Activated T-cell treated with anti-CD3 and anti-CD28 coated beads for 4 hours (primary cell): ENCODE data around the gene CYTH2.
"Not testable (repeated sequence)": the region's sequence is repeated elsewhere in the genome, so short reads cannot be mapped to it uniquely, and the experiment has no call there.

ENCODE experiments used
- DNase-seq: peaks from one replicate; pipeline ENCODE4 v3.0.0-alpha.2; 2020

CYTH2 gene

DNA sequence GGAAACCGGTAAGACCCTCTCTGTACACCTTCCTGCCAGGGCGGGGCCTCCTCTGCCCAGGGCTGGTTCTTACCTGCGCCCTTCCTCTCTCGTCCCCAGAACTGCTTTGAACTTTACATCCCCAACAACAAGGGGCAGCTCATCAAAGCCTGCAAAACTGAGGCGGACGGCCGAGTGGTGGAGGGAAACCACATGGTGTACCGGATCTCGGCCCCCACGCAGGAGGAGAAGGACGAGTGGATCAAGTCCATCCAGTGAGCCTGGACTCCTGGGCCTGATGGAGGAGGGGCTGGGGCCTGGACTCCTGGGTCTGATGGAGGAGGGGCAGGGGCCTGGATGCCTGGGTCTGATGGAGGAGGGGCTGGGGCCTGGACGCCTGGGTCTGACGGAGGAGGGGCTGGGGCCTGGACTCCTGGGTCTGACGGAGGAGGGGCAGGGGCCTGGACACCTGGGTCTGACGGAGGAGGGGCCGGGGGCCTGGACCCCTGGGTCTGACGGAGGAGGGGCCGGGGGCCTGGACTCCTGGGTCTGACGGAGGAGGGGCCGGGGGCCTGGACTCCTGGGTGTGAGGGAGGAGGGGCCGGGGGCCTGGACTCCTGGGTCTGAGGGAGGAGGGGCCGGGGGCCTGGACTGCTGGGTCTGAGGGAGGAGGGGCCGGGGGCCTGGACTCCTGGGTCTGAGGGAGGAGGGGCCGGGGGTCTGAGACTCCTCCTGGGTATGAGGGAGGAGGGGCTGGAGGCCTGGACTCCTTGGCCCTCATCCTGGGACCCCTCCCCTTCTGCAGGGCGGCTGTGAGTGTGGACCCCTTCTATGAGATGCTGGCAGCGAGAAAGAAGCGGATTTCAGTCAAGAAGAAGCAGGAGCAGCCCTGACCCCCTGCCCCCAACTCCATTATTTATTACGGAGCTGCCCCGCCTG is 9.4 kb downstream of the CYTH2 start:
- no peak for DNase-seq

GRCh38 chr19:48479686-48480085 is 10.5 kb downstream of the CYTH2 start:
- DNase-seq = no peak

DNA sequence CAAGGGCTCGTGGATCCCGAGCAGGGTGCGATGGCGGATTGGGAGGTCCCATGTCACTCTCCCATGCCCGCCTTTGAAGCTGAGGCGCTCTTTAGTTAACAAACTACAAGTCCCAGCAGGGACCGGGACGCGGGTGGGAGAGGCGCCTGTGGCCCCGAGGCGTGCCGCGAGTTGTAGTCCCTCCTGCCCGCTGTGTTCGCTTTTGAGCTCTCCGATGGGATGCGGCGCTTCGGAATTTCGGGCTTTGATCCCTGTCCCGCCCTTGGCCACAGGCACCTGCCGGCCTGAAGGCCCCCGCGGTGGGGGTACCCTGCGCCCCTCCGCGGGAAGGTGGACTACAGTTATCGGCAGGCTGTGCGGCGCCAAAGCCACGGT is 11.0 kb downstream of the CYTH2 start:
- DNase-seq = no peak

DNA sequence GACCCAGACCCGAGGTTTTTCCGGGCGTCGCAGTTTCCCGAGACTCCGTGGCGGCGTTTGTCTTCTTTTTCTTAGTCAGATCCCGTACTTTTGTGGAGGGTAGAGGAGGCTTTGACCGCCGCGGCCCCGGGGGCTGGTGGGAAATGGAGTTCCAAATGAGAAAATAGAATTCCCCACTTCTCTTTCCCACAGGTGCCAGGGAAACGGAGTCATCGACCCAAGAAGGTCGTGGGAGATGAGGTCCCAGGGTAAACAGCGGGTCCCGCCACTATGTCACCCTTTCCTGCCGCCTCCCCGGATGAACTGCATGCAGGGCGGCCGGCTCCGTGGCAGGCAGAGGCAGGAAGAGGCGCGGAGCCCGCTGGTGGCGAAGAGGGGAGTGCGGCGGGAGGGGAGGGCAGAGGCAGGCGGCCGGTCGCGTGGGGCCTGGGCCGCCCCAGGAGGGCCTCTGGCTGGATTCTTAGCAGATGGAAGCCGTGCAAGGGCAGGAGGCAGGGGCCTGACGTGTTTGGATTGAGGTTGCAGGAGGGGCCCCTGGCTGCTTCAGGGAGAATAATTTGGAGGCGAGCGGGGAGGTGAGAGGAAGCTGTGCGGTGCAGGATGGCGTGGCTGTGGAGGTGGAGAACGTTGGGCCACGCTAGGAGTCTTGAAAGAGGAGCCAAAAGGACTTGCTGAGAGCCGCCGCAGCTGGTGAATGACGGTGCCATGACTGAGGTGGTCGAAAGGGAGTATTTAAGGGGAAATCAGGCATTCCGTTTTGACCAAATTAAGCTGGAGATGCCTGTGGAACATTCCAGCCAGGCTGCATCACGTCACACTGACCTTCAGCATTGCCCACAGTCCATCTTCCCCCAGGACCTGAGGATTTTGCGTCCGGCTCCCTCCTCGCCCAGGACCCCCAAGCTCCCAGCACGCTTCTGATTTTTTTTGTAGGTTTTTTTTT is 11.7 kb downstream of the CYTH2 start:
- no peak for DNase-seq

DNA sequence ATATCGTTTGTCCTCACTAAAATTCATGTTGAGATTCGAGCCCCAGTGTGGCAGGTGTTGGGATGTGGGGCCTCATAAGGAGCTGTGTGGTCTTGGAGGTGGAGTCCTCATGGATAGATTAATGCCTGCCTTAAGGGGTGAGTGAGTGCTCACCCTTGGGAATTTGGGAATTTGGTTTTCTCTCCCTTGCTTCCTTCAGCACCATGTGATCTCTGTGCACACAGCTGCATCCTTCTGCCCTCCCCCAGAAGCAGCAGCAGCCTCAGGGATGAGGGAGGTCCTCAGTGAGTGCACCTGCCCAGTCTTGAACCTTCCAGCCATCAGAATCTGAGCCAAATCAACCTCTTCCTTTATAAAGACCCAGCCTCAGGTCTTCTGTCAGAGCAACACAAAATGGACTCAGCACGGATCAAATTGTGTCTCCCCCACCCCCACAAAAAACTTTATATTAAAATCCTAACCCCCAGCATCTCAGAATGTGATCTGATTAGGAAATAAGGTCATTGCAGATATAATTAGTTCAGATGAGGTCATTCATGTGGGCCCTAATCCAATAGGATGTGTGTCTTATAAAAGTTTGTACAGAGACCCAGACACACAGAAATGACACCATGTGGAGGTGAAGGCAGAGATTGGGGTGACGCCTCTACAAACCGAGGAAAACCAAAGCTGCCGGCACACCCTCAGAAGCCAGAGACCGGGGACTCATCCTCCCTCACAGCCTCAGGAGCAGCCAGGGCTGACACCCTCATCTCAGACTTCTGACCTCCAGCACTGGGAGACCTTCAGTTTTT is 12.9 kb downstream of the CYTH2 start:
- DNase-seq = no peak

DNA sequence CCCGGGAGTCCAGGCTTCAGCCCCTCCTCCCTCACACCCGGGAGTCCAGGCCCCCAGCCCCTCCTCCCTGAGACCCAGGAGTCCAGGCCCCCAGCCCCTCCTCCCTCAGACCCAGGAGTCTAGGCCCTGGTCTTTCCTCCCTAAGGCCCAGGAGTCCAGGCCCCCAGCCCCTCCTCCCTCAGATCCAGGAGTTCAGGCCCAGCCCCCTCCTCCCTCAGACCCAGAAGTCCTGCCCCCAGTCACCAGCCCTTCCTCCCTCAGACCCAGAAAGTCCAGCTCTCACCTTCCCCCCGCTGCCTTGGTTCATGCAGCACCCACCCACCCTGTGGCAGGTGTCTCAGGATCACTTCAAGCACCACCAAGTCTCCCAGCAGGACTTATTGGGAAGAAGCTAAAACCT is 14.1 kb downstream of the CYTH2 start:
- no peak for DNase-seq

DNA sequence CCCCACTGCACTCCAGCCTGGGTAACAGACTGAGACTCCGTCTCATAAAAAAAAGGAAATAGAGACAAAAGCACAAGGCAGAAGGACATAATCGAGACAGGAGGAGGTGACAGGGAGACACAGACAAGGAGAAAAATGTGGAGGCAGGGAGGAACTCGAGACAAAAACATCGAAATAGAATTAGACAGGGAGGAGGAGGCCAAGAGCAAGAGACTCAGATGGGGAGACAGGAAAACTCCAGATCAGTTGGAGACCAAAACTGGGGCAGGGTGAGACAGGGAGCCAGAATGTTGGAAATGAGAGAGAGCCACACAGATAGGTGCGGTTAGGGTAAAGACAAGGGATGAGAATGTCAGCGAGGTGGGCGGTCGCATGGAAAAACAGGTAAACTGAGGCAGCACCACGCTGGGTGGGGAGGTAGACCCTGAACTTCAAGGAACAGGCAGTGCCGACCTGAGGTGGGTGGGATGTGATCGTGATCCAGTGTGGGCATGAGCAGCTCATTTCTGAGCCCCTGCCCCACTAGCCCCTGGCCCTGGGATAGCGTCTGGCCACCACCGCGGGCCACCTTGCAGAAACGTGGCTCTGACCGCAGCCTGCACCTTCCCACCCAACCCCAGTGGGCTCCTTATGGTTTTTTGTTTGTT is 15.2 kb downstream of the CYTH2 start:
- no peak for DNase-seq

- DNase-seq = no peak
Measured at GRCh38 chr19:48484931-48485612, 15.9 kb downstream of the CYTH2 start.

- DNase-seq = not testable (repeated sequence)
Measured at GRCh38 chr19:48486706-48487105, 17.5 kb downstream of the CYTH2 start.

DNA sequence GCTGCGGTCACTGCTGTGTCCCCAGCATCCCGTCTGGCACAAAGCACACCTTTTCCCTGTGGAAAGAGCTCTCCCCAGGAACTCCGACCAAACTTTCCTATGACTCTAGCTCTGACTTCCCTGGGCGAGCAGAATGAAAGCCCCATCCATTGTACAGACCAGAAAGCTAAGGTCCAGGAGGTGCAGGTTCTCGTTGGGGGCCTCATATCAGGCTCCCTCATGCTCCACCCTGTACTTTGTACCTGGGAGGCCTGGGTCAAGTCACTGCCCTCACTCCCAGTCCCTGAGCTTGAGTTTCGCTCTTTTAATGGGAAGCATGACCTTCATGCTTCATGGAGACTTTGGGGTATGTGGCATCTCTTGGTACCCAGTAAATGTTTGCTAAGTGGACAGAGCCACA is 18.4 kb downstream of the CYTH2 start:
- DNase-seq = no peak

DNA sequence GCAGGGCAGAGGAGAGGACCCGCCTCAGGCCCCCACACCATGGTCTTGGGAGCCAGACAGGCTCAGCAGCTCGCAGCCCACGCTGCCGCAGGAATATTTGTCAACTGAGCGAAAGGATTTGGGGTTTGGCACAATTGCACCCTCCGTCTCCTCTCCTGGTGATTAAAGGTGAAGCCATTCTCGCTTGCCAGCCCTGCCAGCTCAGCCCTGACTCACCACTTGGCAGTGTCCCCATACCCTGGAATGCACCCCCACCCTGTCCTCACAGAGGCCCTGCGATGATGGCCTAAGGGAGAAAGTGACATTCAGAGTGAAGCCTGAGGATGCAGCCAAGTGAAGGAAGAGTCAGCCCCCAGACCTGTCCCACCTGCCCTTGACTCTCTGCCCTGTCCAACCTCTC is 18.8 kb downstream of the CYTH2 start:
- no peak for DNase-seq

- DNase-seq = not testable (repeated sequence)
Measured at GRCh38 chr19:48488478-48488877, 19.3 kb downstream of the CYTH2 start.

DNA sequence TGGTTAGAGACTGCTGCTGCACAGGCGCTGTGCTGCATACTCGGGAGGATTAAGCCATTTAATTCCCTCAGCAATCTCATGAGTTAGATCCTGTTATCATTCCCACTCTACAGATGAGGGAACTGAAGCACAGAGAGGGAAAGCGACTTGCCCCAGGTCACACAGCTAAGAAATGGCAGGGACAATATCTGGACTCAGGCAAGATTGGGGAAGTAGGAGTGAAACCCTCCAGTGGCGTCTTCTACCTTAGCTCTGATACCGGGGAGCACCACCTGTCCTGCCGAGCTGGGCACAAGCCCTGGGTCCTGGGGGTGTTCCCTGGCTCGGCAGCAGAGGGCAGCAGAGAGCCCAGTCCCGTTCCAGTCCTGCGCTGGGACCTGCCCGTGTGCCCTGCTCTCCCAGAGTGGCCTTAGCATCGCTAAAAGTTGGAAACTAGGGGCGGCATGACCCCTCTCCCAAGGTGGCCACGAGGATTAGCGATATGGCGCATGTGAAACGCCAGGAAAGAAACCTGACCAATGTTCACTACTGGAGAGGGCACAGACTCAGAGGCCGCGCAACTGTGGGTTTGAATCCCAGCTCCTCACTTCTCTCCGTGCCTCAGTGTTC is 20.5 kb downstream of the CYTH2 start:
- peak; percentile 73 for DNase-seq

GRCh38 chr19:48490981-48491792 is 22.0 kb downstream of the CYTH2 start:
- DNase-seq = peak; percentile 54

GRCh38 chr19:48491793-48492123 is 22.6 kb downstream of the CYTH2 start:
- no peak for DNase-seq

- DNase-seq = peak; percentile 77
Measured at GRCh38 chr19:48492925-48493717, 24.0 kb downstream of the CYTH2 start.

- DNase-seq = no peak
Measured at GRCh38 chr19:48493718-48494401, 24.7 kb downstream of the CYTH2 start.

DNA sequence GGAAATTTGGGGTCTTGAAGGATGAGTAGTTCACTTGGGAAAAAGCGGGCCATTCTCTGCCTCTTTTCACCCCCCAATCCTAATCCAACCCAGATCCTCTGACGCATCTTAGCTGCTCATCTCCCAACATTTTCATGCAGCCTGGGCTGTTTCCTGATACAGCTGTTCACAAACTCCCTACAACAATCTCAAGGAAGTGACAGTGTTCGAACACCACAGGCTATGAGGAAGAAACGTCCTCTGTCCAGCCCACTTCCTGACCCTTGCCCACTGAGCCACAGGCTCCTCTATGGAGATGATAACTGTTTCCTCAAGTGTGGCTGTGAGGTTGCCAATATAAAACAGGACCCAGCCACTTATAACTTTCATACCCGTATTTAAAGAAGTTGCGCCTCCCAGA is 26.2 kb downstream of the CYTH2 start:
- no peak for DNase-seq
